Measurements from ENCODE around the gene ITGAL.

DNA sequence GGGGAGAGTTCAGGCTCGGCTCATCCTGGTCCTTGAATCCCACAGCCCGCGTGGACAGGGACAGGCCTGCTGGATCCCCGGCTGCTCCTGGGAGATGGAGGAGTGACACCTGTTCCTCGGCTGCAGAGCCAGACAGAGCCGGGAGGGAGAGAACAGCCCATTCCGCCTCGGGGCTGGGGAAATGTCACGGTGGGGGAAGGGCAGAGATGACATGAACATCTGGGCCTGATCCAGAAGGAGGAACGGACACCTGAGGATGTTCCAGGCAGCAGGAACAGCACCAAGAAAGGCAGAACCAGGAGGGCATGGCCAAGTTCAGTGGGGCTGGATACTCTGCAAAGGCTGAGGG lies 83.6 kb downstream of the ITGAL start:
- TF ChIP-seq, protein P1, sequence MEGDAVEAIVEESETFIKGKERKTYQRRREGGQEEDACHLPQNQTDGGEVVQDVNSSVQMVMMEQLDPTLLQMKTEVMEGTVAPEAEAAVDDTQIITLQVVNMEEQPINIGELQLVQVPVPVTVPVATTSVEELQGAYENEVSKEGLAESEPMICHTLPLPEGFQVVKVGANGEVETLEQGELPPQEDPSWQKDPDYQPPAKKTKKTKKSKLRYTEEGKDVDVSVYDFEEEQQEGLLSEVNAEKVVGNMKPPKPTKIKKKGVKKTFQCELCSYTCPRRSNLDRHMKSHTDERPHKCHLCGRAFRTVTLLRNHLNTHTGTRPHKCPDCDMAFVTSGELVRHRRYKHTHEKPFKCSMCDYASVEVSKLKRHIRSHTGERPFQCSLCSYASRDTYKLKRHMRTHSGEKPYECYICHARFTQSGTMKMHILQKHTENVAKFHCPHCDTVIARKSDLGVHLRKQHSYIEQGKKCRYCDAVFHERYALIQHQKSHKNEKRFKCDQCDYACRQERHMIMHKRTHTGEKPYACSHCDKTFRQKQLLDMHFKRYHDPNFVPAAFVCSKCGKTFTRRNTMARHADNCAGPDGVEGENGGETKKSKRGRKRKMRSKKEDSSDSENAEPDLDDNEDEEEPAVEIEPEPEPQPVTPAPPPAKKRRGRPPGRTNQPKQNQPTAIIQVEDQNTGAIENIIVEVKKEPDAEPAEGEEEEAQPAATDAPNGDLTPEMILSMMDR (IDR thresholded peaks at IDR 0.05; ENCODE audit: insufficient read depth, low read depth, low read length), result no peak
- TF ChIP-seq EZH2 (IDR thresholded peaks at IDR 0.05; ENCODE audit: insufficient read depth, low read length), result no peak

All from astrocyte (in vitro differentiated cells and primary cell).